ENCODE measurements around the gene SHC3.

The SHC3 gene

DNA sequence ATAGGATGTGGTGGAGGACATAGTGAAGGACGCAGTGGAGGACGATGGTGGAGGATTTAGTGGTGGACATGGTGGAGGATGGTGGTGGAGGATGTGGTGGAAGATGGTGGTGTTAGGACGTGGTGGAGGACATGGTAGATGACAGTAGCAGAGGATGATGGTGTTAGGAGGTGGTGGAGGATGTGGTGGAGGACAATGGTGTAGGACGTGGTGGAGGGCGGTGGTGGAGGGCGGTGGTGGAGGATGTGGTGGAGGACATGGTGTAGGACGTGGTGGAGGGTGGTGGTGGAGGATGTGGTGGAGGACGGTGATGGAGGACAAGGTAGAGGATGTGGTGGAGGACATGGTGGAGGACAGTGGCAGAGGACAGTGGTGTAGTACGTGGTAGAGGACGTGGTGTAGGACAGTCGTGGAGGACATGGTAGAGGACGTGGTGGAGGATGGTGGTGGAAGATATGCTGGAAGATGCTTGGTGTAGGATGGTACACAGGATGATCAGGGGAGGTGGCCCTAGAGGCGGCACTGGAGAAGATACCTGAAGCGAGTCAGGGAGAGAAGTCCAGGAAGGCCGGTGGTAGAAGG lies 118.6 kb downstream of the SHC3 start:
- H3K4me2 ChIP-seq (ENCODE audit: insufficient read depth, low read length): no peak overlapping the region
- no peak overlapping the region for H3K4me3 ChIP-seq (ENCODE audit: low read depth in 1 of 2, low read length in 2 of 2)
- no peaks in the 10 kb centered on the region for H3K4me1 ChIP-seq (ENCODE audit: insufficient read depth, low read length)
- peaks cover 8% of the 10 kb centered on the region for H3K9me3 ChIP-seq (ENCODE audit: insufficient read depth, low read length, severe bottlenecking)
- no peak overlapping the region for H2AFZ ChIP-seq (ENCODE audit: low read depth, low read length)
- no peak overlapping the region for H3K9ac ChIP-seq (ENCODE audit: low read depth, low read length)
- H3K79me2 ChIP-seq (ENCODE audit: insufficient read depth, low read length): no peaks in the 10 kb centered on the region
- H3K27ac ChIP-seq (ENCODE audit: low read length): no peak overlapping the region
- TF ChIP-seq, protein P1, sequence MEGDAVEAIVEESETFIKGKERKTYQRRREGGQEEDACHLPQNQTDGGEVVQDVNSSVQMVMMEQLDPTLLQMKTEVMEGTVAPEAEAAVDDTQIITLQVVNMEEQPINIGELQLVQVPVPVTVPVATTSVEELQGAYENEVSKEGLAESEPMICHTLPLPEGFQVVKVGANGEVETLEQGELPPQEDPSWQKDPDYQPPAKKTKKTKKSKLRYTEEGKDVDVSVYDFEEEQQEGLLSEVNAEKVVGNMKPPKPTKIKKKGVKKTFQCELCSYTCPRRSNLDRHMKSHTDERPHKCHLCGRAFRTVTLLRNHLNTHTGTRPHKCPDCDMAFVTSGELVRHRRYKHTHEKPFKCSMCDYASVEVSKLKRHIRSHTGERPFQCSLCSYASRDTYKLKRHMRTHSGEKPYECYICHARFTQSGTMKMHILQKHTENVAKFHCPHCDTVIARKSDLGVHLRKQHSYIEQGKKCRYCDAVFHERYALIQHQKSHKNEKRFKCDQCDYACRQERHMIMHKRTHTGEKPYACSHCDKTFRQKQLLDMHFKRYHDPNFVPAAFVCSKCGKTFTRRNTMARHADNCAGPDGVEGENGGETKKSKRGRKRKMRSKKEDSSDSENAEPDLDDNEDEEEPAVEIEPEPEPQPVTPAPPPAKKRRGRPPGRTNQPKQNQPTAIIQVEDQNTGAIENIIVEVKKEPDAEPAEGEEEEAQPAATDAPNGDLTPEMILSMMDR (IDR thresholded peaks at IDR 0.05; ENCODE audit: borderline replicate concordance, extremely low read depth, low read length, poor library complexity, severe bottlenecking): no peak
- no peak for TF ChIP-seq EZH2 (IDR thresholded peaks at IDR 0.05; ENCODE audit: borderline replicate concordance, low read depth, low read length, severe bottlenecking)
- H3K27me3 ChIP-seq (ENCODE audit: insufficient read depth, low read length, poor library complexity): no peaks in the 10 kb centered on the region
- H4K20me1 ChIP-seq (ENCODE audit: insufficient read depth, low read length): no peaks in the 10 kb centered on the region
- DNase-seq: peak; percentile 30
- H3K36me3 ChIP-seq (ENCODE audit: insufficient read depth, low read length): peaks cover 4% of the 10 kb centered on the region; the same call in 1 of the 2 replicates
- peak; percentile 47; the same call in 2 of the 3 replicates for ATAC-seq (ENCODE audit: insufficient read depth, low read depth)

DNA sequence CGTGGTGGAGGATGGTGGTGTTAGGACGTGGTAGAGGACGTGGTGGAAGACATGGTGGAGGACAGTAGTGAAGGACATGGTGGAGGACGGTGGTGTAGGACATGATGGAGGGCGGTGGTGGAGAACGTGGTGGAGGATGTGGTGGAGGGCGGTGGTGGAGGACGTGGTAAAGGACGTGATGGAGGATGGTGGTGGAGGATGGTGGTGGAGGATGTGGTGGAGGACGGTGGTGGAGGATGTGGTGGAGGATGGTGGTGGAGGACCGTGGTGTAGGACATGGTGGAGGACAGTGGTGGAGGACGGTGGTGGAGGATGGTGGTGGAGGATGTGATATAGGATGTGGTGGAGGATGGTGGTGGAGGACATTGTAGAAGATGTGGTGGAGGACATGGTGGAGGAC lies 119.7 kb downstream of the SHC3 start:
- H3K27ac ChIP-seq (ENCODE audit: low read length): no peak overlapping the region
- H3K4me2 ChIP-seq (ENCODE audit: insufficient read depth, low read length): no peak overlapping the region
- no peak overlapping the region for H3K4me3 ChIP-seq (ENCODE audit: low read depth in 1 of 2, low read length in 2 of 2)
- no peak for TF ChIP-seq EZH2 (IDR thresholded peaks at IDR 0.05; ENCODE audit: borderline replicate concordance, low read depth, low read length, severe bottlenecking)
- TF ChIP-seq, protein P1 (IDR thresholded peaks at IDR 0.05; ENCODE audit: borderline replicate concordance, extremely low read depth, low read length, poor library complexity, severe bottlenecking): no peak
- DNase-seq (no peak), ATAC-seq (ENCODE audit: insufficient read depth, low read depth) (0 out of 3 replicates have a peak, but pooled peaks have one; percentile 22)
- H2AFZ ChIP-seq (ENCODE audit: low read depth, low read length): no peak overlapping the region
- H3K9me3 ChIP-seq (ENCODE audit: insufficient read depth, low read length, severe bottlenecking): peaks cover 8% of the 10 kb centered on the region
- H3K4me1 ChIP-seq (ENCODE audit: insufficient read depth, low read length): no peaks in the 10 kb centered on the region
- no peaks in the 10 kb centered on the region for H3K79me2 ChIP-seq (ENCODE audit: insufficient read depth, low read length)
- H4K20me1 ChIP-seq (ENCODE audit: insufficient read depth, low read length): no peaks in the 10 kb centered on the region
- no peak overlapping the region for H3K9ac ChIP-seq (ENCODE audit: low read depth, low read length)
- H3K27me3 ChIP-seq (ENCODE audit: insufficient read depth, low read length, poor library complexity): no peaks in the 10 kb centered on the region
- H3K36me3 ChIP-seq (ENCODE audit: insufficient read depth, low read length): peaks cover 4% of the 10 kb centered on the region; the same call in 1 of the 2 replicates

DNA sequence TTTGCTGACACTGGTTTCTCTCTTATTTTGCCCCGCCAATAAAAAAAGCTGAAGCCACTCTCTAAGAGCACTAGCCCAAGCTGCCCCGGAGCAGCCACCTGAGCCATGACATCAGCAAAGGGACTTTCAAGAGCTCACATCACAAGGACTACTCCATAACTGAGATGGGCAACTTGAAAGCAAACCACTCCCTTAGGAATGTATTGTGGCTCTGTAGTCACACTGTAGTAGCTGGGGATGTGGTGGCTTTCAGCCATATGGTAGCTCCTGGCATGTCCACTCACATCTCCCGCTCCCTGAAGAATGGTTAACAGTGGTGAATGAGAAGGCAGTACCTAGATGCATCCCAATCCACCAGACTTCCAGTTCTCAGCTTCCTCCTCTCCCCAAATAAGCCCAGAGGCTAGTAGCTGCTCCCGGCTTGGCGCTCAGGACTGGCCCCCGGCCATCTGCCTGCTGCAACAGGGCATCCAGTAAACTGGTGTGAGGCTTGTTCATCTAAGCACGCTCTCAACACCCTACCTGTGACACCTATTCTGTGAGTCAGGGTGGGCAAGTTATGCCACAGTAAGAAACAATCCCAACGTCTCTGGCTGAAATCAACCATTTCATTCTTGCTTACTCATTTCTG lies 123.6 kb downstream of the SHC3 start:
- no peaks in the 10 kb centered on the region for H4K20me1 ChIP-seq (ENCODE audit: insufficient read depth, low read length)
- peaks cover 4% of the 10 kb centered on the region; the same call in 1 of the 2 replicates for H3K36me3 ChIP-seq (ENCODE audit: insufficient read depth, low read length)
- H3K27ac ChIP-seq (ENCODE audit: low read length): no peak overlapping the region
- ATAC-seq (ENCODE audit: insufficient read depth, low read depth) (no peak), DNase-seq (no peak)
- peaks cover 8% of the 10 kb centered on the region for H3K9me3 ChIP-seq (ENCODE audit: insufficient read depth, low read length, severe bottlenecking)
- H3K4me1 ChIP-seq (ENCODE audit: insufficient read depth, low read length): no peaks in the 10 kb centered on the region
- TF ChIP-seq, protein P1 (IDR thresholded peaks at IDR 0.05; ENCODE audit: borderline replicate concordance, extremely low read depth, low read length, poor library complexity, severe bottlenecking): no peak
- TF ChIP-seq EZH2 (IDR thresholded peaks at IDR 0.05; ENCODE audit: borderline replicate concordance, low read depth, low read length, severe bottlenecking): no peak
- no peaks in the 10 kb centered on the region for H3K79me2 ChIP-seq (ENCODE audit: insufficient read depth, low read length)
- no peak overlapping the region for H3K4me2 ChIP-seq (ENCODE audit: insufficient read depth, low read length)
- H3K27me3 ChIP-seq (ENCODE audit: insufficient read depth, low read length, poor library complexity): no peaks in the 10 kb centered on the region
- no peak overlapping the region for H3K9ac ChIP-seq (ENCODE audit: low read depth, low read length)
- H3K4me3 ChIP-seq (ENCODE audit: low read depth in 1 of 2, low read length in 2 of 2): no peak overlapping the region
- no peak overlapping the region for H2AFZ ChIP-seq (ENCODE audit: low read depth, low read length)

All from DND-41 (cell line).